Measurements from ENCODE around the gene FOLR3. TPM values are rescaled to one million over a fixed set of nuclear protein-coding genes. Genes with fewer than 3 reads are reported as not detected.

FOLR3 gene
- total RNA-seq, 1 experiment from 2014 or later: not detected

DNA sequence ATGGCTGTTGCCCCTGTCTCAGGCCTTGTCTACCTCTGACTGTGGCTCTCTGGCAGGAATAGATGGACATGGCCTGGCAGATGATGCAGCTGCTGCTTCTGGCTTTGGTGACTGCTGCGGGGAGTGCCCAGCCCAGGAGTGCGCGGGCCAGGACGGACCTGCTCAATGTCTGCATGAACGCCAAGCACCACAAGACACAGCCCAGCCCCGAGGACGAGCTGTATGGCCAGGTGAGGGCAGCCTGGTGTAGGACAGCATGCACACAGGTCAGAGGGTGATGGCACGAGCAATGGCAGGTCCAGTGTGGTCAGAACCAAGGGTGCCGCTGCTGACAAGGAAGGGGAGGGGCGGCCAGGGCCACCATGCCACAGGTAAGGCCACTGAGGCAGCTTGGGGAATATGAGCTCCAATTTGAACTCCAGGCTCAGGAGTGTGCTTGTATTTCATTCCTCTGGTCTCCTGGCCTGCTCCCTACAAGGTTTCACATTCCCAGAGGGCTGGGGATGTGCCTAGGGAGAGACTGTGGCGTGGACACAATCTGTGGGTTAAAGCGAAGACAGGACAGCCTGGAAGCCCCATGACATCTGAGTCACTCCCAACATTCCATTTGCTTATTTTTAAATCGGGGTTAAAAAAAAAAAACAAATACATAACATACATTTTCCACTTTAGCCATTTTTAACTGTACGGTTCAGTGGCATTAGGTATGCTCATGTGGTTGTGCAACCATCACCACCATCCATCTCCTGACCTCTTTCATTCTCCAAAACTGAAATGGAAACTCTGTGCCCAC is 562 bp downstream of the FOLR3 start:
- Mint-ChIP-seq H3K27me3 (ENCODE audit: low read depth) (peaks cover 36% of the 10 kb centered on the region), H3K36me3 (no peaks in the 10 kb centered on the region), H3K4me1 (no peaks in the 10 kb centered on the region), H3K9me3 (no peaks in the 10 kb centered on the region; the same call in 1 of the 2 replicates), H3K4me3 (no peak overlapping the region), H3K27ac (no peak overlapping the region)
- DNase-seq (ENCODE audit: low spot score) (no peak), ATAC-seq (no peak)
- TF ChIP-seq CREM (CRISPR knock-in tag; IDR thresholded peaks at IDR 0.05) (no peak), NR2C2 (CRISPR knock-in tag; IDR thresholded peaks at IDR 0.05) (no peak), RORB (CRISPR knock-in tag; IDR thresholded peaks at IDR 0.05) (no peak), JAZF1 (CRISPR knock-in tag; IDR thresholded peaks at IDR 0.05) (no peak), GRHL2 (CRISPR knock-in tag; IDR thresholded peaks at IDR 0.05; ENCODE audit: insufficient replicate concordance, severe bottlenecking) (no peak), CBFB (CRISPR knock-in tag; IDR thresholded peaks at IDR 0.05; ENCODE audit: low read depth) (no peak), ESRRA (CRISPR knock-in tag; IDR thresholded peaks at IDR 0.05; ENCODE audit: borderline replicate concordance) (no peak), NFATC4 (CRISPR knock-in tag; IDR thresholded peaks at IDR 0.05) (no peak), JUN (CRISPR knock-in tag; IDR thresholded peaks at IDR 0.05) (no peak), HMGA2 (CRISPR knock-in tag; IDR thresholded peaks at IDR 0.05) (no peak), ETV6 (CRISPR knock-in tag; IDR thresholded peaks at IDR 0.05) (no peak), IRF2 (CRISPR knock-in tag; IDR thresholded peaks at IDR 0.05; ENCODE audit: borderline replicate concordance, low read depth) (no peak), MYBL2 (CRISPR knock-in tag; IDR thresholded peaks at IDR 0.05) (no peak), GTF2I (CRISPR knock-in tag; conservative IDR thresholded peaks at IDR 0.05) (no peak)
- TF ChIP-seq, protein P1, sequence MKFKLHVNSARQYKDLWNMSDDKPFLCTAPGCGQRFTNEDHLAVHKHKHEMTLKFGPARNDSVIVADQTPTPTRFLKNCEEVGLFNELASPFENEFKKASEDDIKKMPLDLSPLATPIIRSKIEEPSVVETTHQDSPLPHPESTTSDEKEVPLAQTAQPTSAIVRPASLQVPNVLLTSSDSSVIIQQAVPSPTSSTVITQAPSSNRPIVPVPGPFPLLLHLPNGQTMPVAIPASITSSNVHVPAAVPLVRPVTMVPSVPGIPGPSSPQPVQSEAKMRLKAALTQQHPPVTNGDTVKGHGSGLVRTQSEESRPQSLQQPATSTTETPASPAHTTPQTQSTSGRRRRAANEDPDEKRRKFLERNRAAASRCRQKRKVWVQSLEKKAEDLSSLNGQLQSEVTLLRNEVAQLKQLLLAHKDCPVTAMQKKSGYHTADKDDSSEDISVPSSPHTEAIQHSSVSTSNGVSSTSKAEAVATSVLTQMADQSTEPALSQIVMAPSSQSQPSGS (CRISPR knock-in tag; IDR thresholded peaks at IDR 0.05; ENCODE audit: borderline replicate concordance, low read depth): no peak
- TF ChIP-seq, protein P2, sequence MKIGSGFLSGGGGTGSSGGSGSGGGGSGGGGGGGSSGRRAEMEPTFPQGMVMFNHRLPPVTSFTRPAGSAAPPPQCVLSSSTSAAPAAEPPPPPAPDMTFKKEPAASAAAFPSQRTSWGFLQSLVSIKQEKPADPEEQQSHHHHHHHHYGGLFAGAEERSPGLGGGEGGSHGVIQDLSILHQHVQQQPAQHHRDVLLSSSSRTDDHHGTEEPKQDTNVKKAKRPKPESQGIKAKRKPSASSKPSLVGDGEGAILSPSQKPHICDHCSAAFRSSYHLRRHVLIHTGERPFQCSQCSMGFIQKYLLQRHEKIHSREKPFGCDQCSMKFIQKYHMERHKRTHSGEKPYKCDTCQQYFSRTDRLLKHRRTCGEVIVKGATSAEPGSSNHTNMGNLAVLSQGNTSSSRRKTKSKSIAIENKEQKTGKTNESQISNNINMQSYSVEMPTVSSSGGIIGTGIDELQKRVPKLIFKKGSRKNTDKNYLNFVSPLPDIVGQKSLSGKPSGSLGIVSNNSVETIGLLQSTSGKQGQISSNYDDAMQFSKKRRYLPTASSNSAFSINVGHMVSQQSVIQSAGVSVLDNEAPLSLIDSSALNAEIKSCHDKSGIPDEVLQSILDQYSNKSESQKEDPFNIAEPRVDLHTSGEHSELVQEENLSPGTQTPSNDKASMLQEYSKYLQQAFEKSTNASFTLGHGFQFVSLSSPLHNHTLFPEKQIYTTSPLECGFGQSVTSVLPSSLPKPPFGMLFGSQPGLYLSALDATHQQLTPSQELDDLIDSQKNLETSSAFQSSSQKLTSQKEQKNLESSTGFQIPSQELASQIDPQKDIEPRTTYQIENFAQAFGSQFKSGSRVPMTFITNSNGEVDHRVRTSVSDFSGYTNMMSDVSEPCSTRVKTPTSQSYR (CRISPR knock-in tag; IDR thresholded peaks at IDR 0.05): no peak
- TF ChIP-seq, protein P3, sequence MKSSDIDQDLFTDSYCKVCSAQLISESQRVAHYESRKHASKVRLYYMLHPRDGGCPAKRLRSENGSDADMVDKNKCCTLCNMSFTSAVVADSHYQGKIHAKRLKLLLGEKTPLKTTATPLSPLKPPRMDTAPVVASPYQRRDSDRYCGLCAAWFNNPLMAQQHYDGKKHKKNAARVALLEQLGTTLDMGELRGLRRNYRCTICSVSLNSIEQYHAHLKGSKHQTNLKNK (CRISPR knock-in tag; IDR thresholded peaks at IDR 0.05): no peak
- TF ChIP-seq, protein P4, sequence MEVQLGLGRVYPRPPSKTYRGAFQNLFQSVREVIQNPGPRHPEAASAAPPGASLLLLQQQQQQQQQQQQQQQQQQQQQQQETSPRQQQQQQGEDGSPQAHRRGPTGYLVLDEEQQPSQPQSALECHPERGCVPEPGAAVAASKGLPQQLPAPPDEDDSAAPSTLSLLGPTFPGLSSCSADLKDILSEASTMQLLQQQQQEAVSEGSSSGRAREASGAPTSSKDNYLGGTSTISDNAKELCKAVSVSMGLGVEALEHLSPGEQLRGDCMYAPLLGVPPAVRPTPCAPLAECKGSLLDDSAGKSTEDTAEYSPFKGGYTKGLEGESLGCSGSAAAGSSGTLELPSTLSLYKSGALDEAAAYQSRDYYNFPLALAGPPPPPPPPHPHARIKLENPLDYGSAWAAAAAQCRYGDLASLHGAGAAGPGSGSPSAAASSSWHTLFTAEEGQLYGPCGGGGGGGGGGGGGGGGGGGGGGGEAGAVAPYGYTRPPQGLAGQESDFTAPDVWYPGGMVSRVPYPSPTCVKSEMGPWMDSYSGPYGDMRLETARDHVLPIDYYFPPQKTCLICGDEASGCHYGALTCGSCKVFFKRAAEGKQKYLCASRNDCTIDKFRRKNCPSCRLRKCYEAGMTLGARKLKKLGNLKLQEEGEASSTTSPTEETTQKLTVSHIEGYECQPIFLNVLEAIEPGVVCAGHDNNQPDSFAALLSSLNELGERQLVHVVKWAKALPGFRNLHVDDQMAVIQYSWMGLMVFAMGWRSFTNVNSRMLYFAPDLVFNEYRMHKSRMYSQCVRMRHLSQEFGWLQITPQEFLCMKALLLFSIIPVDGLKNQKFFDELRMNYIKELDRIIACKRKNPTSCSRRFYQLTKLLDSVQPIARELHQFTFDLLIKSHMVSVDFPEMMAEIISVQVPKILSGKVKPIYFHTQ (CRISPR knock-in tag; IDR thresholded peaks at IDR 0.05): no peak
- TF ChIP-seq, protein P5, sequence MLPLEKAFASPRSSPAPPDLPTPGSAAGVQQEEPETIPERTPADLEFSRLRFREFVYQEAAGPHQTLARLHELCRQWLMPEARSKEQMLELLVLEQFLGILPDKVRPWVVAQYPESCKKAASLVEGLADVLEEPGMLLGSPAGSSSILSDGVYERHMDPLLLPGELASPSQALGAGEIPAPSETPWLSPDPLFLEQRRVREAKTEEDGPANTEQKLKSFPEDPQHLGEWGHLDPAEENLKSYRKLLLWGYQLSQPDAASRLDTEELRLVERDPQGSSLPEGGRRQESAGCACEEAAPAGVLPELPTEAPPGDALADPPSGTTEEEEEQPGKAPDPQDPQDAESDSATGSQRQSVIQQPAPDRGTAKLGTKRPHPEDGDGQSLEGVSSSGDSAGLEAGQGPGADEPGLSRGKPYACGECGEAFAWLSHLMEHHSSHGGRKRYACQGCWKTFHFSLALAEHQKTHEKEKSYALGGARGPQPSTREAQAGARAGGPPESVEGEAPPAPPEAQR (CRISPR knock-in tag; IDR thresholded peaks at IDR 0.05): no peak
- CTCF ChIA-PET: interaction anchor here (1.2 kb wide), 1 partner anchor 111 kb away, joined by 3 read pairs; no protein-coding TSS in a partner anchor
- POLR2A ChIA-PET: no interaction called here

Measured in WTC11 (cell line).